Common myeloid progenitor, CD34-positive (primary cell): ENCODE measurements around the gene FRMD4B.

ENCODE experiments used
- CTCF ChIA-PET: fragments of 350-600 bp; sonication (Branson Sonifier 250); formaldehyde crosslinking; loops from one replicate; lab custom pipeline; 2021; ENCODE audit warnings: antibody characterized with exemption; lab: Charles Lee
- POLR2A ChIA-PET: fragments of 350-600 bp; sonication (Branson Sonifier 250); formaldehyde crosslinking; loops from one replicate; lab custom pipeline; 2021; ENCODE audit warnings: antibody characterized with exemption; lab: Charles Lee
- DNase-seq, 3 donors: peaks; one replicate each; pipeline versions ENCODE4 v3.0.0 to v3.0.0-alpha.2; 2013
- H3K27ac ChIP-seq, 2 experiments: 1 replicate in 1 of 2; 2 replicates in 1 of 2; pipeline ENCODE4 v1.7.0; 2013; ENCODE audit warnings: inconsistent platforms in 2 of 2, low read length in 2 of 2, mild to moderate bottlenecking in 2 of 2, low read depth in 1 of 2, moderate library complexity in 1 of 2; ENCODE audit not compliant: severe bottlenecking in 2 of 2, insufficient read depth in 1 of 2, poor library complexity in 1 of 2
- H3K27me3 ChIP-seq, 5 experiments: replicated peaks in 2 of 5; 1 replicate in 3 of 5; 2 replicates in 2 of 5; pipeline versions ENCODE4 v1.6.1 to v1.7.0; 2013; ENCODE audit warnings: low read length in 4 of 5, mild to moderate bottlenecking in 2 of 5, moderate library complexity in 2 of 5, inconsistent platforms in 1 of 5; ENCODE audit not compliant: insufficient read depth in 5 of 5, control insufficient read depth in 4 of 5
- H3K36me3 ChIP-seq, 4 experiments: 1 replicate in 2 of 4; 2 replicates in 2 of 4; pipeline versions ENCODE4 v1.6.1 to v1.7.0; 2013; ENCODE audit warnings: low read length in 3 of 4, control low read depth in 1 of 4, mild to moderate bottlenecking in 1 of 4; ENCODE audit not compliant: control insufficient read depth in 4 of 4, insufficient read depth in 4 of 4
- H3K4me1 ChIP-seq, 4 experiments: 1 replicate in 3 of 4; 2 replicates in 1 of 4; pipeline versions ENCODE4 v1.6.1 to v1.7.1; 2013; ENCODE audit warnings: low read length in 3 of 4, mild to moderate bottlenecking in 3 of 4, control low read depth in 1 of 4, inconsistent platforms in 1 of 4, moderate library complexity in 1 of 4; ENCODE audit not compliant: control insufficient read depth in 4 of 4, insufficient read depth in 4 of 4; ENCODE audit errors: control extremely low read depth in 1 of 4
- H3K4me3 ChIP-seq, 7 experiments: 1 replicate in 4 of 7; 2 replicates in 3 of 7; pipeline versions ENCODE4 v1.5.1 to v1.7.0; 2013; ENCODE audit warnings: mild to moderate bottlenecking in 7 of 7, low read length in 6 of 7, moderate library complexity in 6 of 7, inconsistent platforms in 2 of 7, low read depth in 2 of 7, control low read depth in 1 of 7; ENCODE audit not compliant: insufficient read depth in 4 of 7, control insufficient read depth in 1 of 7; ENCODE audit errors: extremely low read depth in 1 of 7
- H3K9me3 ChIP-seq, 5 experiments: 1 replicate in 4 of 5; 2 replicates in 1 of 5; pipeline versions ENCODE4 v1.6.1 to v1.7.1; 2013; ENCODE audit warnings: low read length in 4 of 5, mild to moderate bottlenecking in 2 of 5, inconsistent platforms in 1 of 5, low read depth in 1 of 5, moderate library complexity in 1 of 5; ENCODE audit not compliant: control insufficient read depth in 4 of 5, insufficient read depth in 2 of 5; ENCODE audit errors: control extremely low read depth in 1 of 5
- WGBS: methylation state at CpG from one replicate; pipeline ENCODE4 v1.1.5; 2013; ENCODE audit not compliant: insufficient coverage; 5-methylcytosine and 5-hydroxymethylcytosine counted together

Gene FRMD4B

DNA sequence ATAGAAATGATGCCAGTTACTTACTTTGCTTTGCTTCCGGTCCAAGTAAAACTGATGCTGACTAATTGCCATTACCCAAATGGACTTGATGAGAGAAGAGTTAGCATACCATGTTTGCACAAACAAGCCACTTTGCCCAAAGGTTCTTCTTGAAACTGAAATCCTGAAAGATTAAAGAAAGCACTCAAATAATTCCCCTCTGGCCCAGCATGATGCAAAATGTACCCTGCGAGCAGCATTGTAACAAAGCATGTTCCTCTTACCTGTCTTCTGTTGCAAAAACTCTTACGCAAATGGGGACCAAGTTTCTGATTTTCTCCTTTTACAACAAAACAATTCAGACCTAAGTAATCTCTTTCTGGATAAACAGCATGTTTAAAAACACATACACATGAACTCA, 189.0 kb downstream of the FRMD4B start:
- Histone ChIP-seq H3K27me3 (no peaks in the 10 kb centered on the region), H3K27ac (no peak overlapping the region), H3K36me3 (peaks cover 9 to 52% (median 14%) of the 10 kb centered on the region in 4 experiments), H3K4me1 (peaks cover 4 to 6% (median 4%) of the 10 kb centered on the region in 4 experiments), H3K9me3 (no peaks in the 10 kb centered on the region), H3K4me3 (no peak overlapping the region)
- ChIA-PET POLR2A (no interaction called here), CTCF (interaction anchor here (0.7 kb wide), 1 partner anchor 12 kb away, joined by 3 read pairs; no protein-coding TSS in a partner anchor)
- WGBS, result 96% methylated on average over 3 of the region's 3 CpGs
- no peak for DNase-seq

DNA sequence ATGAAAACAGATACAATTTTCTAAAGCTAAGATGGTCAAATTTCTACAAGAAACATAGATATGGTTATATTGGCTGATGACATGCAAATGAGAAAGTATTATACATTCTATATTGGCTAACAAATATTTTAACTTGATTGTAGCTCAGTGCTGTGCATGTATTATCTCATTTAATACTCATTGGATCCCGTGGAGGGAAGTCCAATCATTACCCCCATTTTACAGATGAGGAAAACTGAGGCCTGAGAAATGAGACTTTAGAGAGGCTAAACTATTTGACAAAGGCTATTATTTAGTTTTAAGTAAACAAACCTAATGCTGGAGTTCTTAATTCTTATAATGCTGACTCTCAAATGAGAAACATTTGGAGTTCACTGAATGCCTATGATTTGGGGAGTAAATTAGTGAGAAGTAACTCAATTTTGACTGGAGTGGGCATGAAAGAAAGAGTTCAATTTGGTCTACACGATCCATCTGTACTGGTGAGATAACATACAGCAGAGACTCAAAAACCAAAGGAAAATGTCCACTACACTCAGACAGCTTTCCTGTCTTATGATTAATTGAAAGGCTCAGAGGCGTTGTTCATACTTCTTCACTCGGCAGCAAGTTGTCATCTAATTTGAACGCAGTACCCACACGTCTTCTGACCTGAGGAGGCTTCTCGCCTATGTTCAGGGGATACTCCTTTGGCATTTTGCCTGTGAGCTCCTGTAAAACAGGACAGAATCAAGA, 191.3 kb downstream of the FRMD4B start:
- H3K4me1 ChIP-seq, result peaks cover 3 to 4% (median 3%) of the 10 kb centered on the region in 4 experiments
- peak in 2 of 3 donors; percentile 26 to 51 for DNase-seq
- CTCF ChIA-PET, result interaction anchor here (1.0 to 2.0 kb wide), 5 partner anchors 24 to 110 kb away, joined by 3 to 5 read pairs (median 3); no protein-coding TSS in a partner anchor
- 58% methylated on average over 5 of the region's 7 CpGs for WGBS
- no peak overlapping the region for H3K27ac ChIP-seq
- no peaks in the 10 kb centered on the region for H3K9me3 ChIP-seq
- H3K36me3 ChIP-seq, result peaks cover 14 to 71% (median 20%) of the 10 kb centered on the region in 4 experiments
- POLR2A ChIA-PET, result no interaction called here
- H3K4me3 ChIP-seq, result no peak overlapping the region
- H3K27me3 ChIP-seq, result no peaks in the 10 kb centered on the region

DNA sequence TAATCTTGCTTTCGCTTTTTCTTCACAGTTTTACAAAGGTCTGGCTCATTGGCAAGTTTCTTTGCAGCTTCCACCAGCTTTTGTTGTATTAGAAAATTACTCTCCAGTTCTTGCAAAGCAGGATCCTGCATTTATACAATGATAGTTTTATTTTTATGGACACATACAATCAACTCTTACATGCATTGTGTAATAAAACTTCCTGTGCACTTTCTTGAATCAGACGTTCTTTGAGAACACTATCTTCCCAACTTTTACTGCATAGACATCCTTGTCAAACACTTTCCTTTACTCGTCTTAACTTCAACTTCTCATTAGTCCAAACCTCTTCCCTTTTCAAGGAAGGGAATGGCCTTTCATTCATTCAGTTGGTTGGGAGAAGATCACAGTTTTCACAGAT, 192.1 kb downstream of the FRMD4B start:
- Histone ChIP-seq H3K9me3 (no peaks in the 10 kb centered on the region), H3K4me1 (peaks cover 0 to 4% (median 0%) of the 10 kb centered on the region in 4 experiments), H3K27ac (no peak overlapping the region), H3K27me3 (no peaks in the 10 kb centered on the region), H3K4me3 (no peak overlapping the region), H3K36me3 (peaks cover 16 to 78% (median 21%) of the 10 kb centered on the region in 4 experiments)
- DNase-seq, result no peak
- ChIA-PET CTCF (interaction anchor here (1.1 to 2.0 kb wide), 3 partner anchors 13 to 88 kb away, joined by 3 to 5 read pairs (median 3); no protein-coding TSS in a partner anchor), POLR2A (no interaction called here)
- WGBS, result 60% methylated on average over 1 of the region's 3 CpGs

DNA sequence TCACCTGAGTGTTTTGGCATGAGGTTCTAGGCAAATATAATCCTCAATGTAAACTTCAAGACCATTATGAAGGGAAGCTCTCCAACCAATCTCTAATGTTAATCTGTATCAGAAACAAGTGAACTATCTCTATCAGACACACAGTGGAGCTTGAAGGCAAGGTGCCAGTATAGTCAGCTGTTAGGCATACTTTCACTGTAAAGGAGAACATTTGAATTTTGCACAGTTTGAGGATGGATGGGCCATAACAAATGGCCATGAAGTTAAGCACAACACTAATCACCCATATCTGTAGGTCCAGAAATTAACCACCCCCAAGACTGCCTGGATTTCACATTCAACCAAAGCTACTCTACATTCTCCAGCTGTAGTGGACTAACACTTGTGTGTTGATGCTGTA, 194.4 kb downstream of the FRMD4B start:
- Histone ChIP-seq H3K36me3 (peaks cover 14 to 84% (median 29%) of the 10 kb centered on the region in 4 experiments), H3K4me3 (no peak overlapping the region), H3K4me1 (no peaks in the 10 kb centered on the region), H3K27ac (no peak overlapping the region), H3K9me3 (no peaks in the 10 kb centered on the region), H3K27me3 (no peaks in the 10 kb centered on the region)
- no peak for DNase-seq
- CTCF ChIA-PET, result interaction anchor here (0.6 to 1.5 kb wide), 4 partner anchors 8 to 115 kb away, joined by 3 to 6 read pairs (median 4); no protein-coding TSS in a partner anchor
- POLR2A ChIA-PET, result no interaction called here

DNA sequence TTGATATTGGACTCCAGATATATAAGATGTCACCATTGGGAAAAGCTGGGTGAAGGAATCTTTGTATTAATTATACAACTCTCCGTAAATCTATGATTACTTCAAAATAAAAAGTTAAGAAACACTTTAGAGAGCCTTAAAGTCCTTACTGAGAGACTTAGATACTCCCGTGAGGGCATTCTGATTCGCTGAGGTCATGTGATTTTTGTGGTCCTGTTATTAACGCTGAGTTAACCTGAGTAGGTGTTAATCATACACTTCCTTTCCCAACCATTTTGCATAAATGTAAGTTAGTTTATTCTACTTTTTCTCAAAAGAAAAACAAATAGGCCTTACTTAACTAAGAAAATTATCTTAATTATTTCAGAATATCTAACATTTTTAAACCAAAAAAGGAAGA, 196.4 kb downstream of the FRMD4B start:
- ChIA-PET CTCF (no interaction called here), POLR2A (no interaction called here)
- H3K4me1 ChIP-seq, result no peaks in the 10 kb centered on the region
- peaks cover 14 to 80% (median 27%) of the 10 kb centered on the region in 4 experiments for H3K36me3 ChIP-seq
- WGBS, result 100% methylated on average over 2 of the region's 4 CpGs
- DNase-seq, result no peak
- H3K27me3 ChIP-seq, result no peaks in the 10 kb centered on the region
- no peaks in the 10 kb centered on the region for H3K9me3 ChIP-seq
- no peak overlapping the region for H3K27ac ChIP-seq
- no peak overlapping the region for H3K4me3 ChIP-seq

DNA sequence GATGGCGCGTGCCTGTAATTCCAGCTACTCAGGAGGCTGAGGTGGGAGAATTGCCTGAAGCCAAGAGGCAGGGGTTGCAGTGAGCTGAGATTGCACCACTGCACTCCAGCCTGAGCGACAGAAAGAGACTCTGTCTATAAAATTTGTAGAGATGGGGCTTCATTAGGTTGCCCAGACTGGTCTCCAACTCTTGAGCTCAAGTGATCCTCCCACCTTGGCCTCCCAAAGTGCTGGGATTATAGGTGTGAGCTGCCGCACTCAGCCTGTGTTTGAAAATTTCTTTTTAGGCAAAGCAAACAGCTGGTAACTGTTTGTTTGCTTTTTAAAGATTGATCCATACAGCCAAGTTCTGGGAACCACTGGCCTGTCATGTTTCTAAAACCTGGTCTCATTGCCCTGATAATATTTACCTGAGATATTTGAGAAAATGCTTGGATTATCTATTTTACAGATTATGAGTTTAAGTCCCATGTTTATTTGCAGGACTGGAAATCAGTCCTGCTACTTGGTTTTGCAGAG, 199.3 kb downstream of the FRMD4B start:
- no peak overlapping the region for H3K4me3 ChIP-seq
- no peaks in the 10 kb centered on the region for H3K27me3 ChIP-seq
- CTCF ChIA-PET, result interaction anchor here (0.6 kb wide), 1 partner anchor 93 kb away, joined by 4 read pairs; no protein-coding TSS in a partner anchor
- H3K27ac ChIP-seq, result no peak overlapping the region
- no peak for DNase-seq
- H3K36me3 ChIP-seq, result peaks cover 18 to 74% (median 33%) of the 10 kb centered on the region in 4 experiments
- H3K4me1 ChIP-seq, result no peaks in the 10 kb centered on the region
- POLR2A ChIA-PET, result no interaction called here
- H3K9me3 ChIP-seq, result no peaks in the 10 kb centered on the region
- WGBS, result 100% methylated on average over 4 of the region's 4 CpGs
